Measurements from ENCODE around the gene MRPL51. TPM values are rescaled to one million over a fixed set of nuclear protein-coding genes. Genes with fewer than 3 reads are reported as not detected.

Gene MRPL51
- total and polyA plus RNA-seq, 2 of the 8 experiments (the other 6 are each of a cell fraction or from before 2014, with no cell fraction given): 119 to 331 TPM

DNA sequence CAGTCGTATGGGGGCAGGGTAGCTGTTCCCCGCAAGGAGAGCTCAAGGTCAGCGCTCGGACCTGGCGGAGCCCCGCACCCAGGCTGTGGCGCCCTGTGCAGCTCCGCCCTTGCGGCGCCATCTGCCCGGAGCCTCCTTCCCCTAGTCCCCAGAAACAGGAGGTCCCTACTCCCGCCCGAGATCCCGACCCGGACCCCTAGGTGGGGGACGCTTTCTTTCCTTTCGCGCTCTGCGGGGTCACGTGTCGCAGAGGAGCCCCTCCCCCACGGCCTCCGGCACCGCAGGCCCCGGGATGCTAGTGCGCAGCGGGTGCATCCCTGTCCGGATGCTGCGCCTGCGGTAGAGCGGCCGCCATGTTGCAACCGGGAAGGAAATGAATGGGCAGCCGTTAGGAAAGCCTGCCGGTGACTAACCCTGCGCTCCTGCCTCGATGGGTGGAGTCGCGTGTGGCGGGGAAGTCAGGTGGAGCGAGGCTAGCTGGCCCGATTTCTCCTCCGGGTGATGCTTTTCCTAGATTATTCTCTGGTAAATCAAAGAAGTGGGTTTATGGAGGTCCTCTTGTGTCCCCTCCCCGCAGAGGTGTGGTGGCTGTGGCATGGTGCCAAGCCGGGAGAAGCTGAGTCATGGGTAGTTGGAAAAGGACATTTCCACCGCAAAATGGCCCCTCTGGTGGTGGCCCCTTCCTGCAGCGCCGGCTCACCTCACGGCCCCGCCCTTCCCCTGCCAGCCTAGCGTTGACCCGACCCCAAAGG, 42.1 kb upstream of the MRPL51 start (continued):
- TF ChIP-seq POU5F1 (IDR thresholded peaks at IDR 0.05; ENCODE audit: low read depth, low read length) (no peak), TCF12 (IDR thresholded peaks at IDR 0.05; ENCODE audit: low read depth, low read length) (no peak), CEBPB (IDR thresholded peaks at IDR 0.05; ENCODE audit: low read depth, low read length) (no peak), TEAD4 (IDR thresholded peaks at IDR 0.05; ENCODE audit: low read depth, low read length) (no peak), KDM5A (IDR thresholded peaks at IDR 0.05; ENCODE audit: low read length) (no peak), ASH2L (IDR thresholded peaks at IDR 0.05; ENCODE audit: low read length) (no peak), SAP30 (IDR thresholded peaks at IDR 0.05; ENCODE audit: insufficient read depth, insufficient replicate concordance, low read length) (peak; percentile 72), CHD1 (IDR thresholded peaks at IDR 0.05; ENCODE audit: low read depth, low read length) (no peak; the same call in 1 of the 2 replicates), RBBP5 (IDR thresholded peaks at IDR 0.05; ENCODE audit: borderline replicate concordance, low read depth, low read length) (no peak), KDM1A (IDR thresholded peaks at IDR 0.05; ENCODE audit: borderline replicate concordance, low read length) (no peak), JUN (IDR thresholded peaks at IDR 0.05; ENCODE audit: low read depth, low read length) (no peak), YY1 (IDR thresholded peaks at IDR 0.05; ENCODE audit: low read depth, low read length) (peak; percentile 90), SIX5 (IDR thresholded peaks at IDR 0.05; ENCODE audit: low read depth, low read length) (no peak), HDAC6 (IDR thresholded peaks at IDR 0.05; ENCODE audit: low read depth, low read length) (no peak), TAF1 (IDR thresholded peaks at IDR 0.05; ENCODE audit: low read depth, low read length) (peak; percentile 72), POLR2A (IDR thresholded peaks at IDR 0.05; ENCODE audit: control extremely low read depth in 1 of 2, low read depth in 2 of 2, low read length in 2 of 2) (peak in 1 of 2 experiments; percentile 95; a peak in 2 of 3 replicates), EP300 (IDR thresholded peaks at IDR 0.05; ENCODE audit: borderline replicate concordance in 1 of 2, low read depth in 2 of 2, low read length in 2 of 2) (peak in 1 of 2 experiments; percentile 53; a peak in 1 of 3 replicates), SP4 (IDR thresholded peaks at IDR 0.05; ENCODE audit: low read length) (no peak; the same call in 1 of the 2 replicates), RXRA (IDR thresholded peaks at IDR 0.05; ENCODE audit: insufficient read depth, low read depth, low read length) (no peak)
- TF ChIP-seq, protein P1, sequence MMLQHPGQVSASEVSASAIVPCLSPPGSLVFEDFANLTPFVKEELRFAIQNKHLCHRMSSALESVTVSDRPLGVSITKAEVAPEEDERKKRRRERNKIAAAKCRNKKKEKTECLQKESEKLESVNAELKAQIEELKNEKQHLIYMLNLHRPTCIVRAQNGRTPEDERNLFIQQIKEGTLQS (IDR thresholded peaks at IDR 0.05; ENCODE audit: insufficient read depth, low read depth, low read length): peak; percentile 65
- TF ChIP-seq, protein P2, sequence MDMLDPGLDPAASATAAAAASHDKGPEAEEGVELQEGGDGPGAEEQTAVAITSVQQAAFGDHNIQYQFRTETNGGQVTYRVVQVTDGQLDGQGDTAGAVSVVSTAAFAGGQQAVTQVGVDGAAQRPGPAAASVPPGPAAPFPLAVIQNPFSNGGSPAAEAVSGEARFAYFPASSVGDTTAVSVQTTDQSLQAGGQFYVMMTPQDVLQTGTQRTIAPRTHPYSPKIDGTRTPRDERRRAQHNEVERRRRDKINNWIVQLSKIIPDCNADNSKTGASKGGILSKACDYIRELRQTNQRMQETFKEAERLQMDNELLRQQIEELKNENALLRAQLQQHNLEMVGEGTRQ (IDR thresholded peaks at IDR 0.05; ENCODE audit: low read length): peak; percentile 90

Measured in H1 (cell line).